Psoas muscle (tissue), 8 donors: ENCODE data around the gene RBSN. TPM values are rescaled to one million over a fixed set of nuclear protein-coding genes. Genes with fewer than 3 reads are reported as not detected.

ENCODE experiments used
- ATAC-seq, 4 donors: fragments of 200-7000 bp; cut with Tn5 transposase; one replicate each; pipeline ENCODE4 v1.9.1; 2020; ENCODE audit warnings: moderate library complexity in 3 of 4, mild to moderate bottlenecking in 2 of 4
- DNase-seq, 2 donors: peaks; one replicate each; pipeline ENCODE4 v3.0.0-alpha.2; 2020
- H3K27ac ChIP-seq: fragments of 200-600 bp; one replicate; pipeline ENCODE4 v1.8.0; 2022
- H3K27me3 ChIP-seq, 3 donors: fragments of 200-600 bp in 1 of 3; one replicate each; pipeline versions ENCODE4 v1.6.1 to v1.8.0; 2013 to 2022; ENCODE audit warnings: low read length in 2 of 3, mild to moderate bottlenecking in 2 of 3, moderate library complexity in 1 of 3; ENCODE audit not compliant: insufficient read depth in 3 of 3
- H3K36me3 ChIP-seq, 2 donors: fragments of 200-600 bp in 1 of 2; one replicate each; pipeline versions ENCODE4 v1.6.1 to v1.8.0; 2013 to 2022; ENCODE audit warnings: low read depth in 1 of 2, mild to moderate bottlenecking in 1 of 2, moderate library complexity in 1 of 2; ENCODE audit not compliant: insufficient read depth in 1 of 2
- H3K4me1 ChIP-seq: fragments of 200-600 bp; one replicate; pipeline ENCODE4 v1.8.0; 2022
- H3K4me3 ChIP-seq: fragments of 200-600 bp; one replicate; pipeline ENCODE4 v1.8.0; 2022; ENCODE audit warnings: mild to moderate bottlenecking
- H3K9me3 ChIP-seq: fragments of 200-600 bp; one replicate; pipeline ENCODE4 v1.8.0; 2022
- CTCF ChIP-seq: fragments of 200-600 bp; IDR thresholded peaks from one replicate; pipeline ENCODE4 v1.8.0; 2022; ENCODE audit warnings: antibody characterized with exemption
- WGBS, 3 donors: extraction: QIAGEN DNeasy Blood & Tissue Kit; methylation state at CpG; one replicate each; pipeline versions ENCODE4 v1.1.6 to v1.1.7; 2013; 5-methylcytosine and 5-hydroxymethylcytosine counted together
- intact Hi-C, 2 donors: fragments of 100-400 bp; cut with DNase I; formaldehyde crosslinking; loops; one replicate each; pipeline versions ENCODE4 v1.11.0 to v1.14.2; 2022
- polyA plus RNA-seq, 3 donors: library from polyadenylated mRNA; stranded (reverse); fragments of 200-250 nt; gene quantifications; one replicate each; pipeline ENCODE4 v1.2.3, GENCODE V29; 2013
- total RNA-seq, 4 donors: library from RNA; stranded (reverse); fragmentation: NEBNext Ultra II Directional in 2 of 4; extraction: Animal tissue kit (Norgen Biotek cat#: 25700) in 2 of 4; gene quantifications; one replicate each; pipeline versions ENCODE4 v1.2.1 to v1.2.4, GENCODE V29; 2021 to 2023
- donor health status: healthy with polysubstance abuse.
- donor health status: DM: no; HTN: no; CAD: no; lungs with moderate emphysema.
- donor health status: Bipolar disorder and iron deficiency.
- donor health status: healthy.
- donor health status: DM: yes; HTN: yes; CAD: no.
- donor health status: DM: no; HTN: no; CAD: no.
- donor health status: DM: no; HTN: no; CAD: no.
- donor health status: DM: yes; HTN: yes; CAD: no.

Gene RBSN
- total and polyA plus RNA-seq, 7 donors = 7.7 to 26.3 (median 21.3) TPM

GRCh38 chr3:15052335-15053242 is 46.4 kb downstream of the RBSN start:
- no peak overlapping the region for H3K27ac ChIP-seq
- DNase-seq (no peak), ATAC-seq (no peak)
- intact Hi-C loops = loop anchor here in 1 of 2 donors (5.0 to 10.0 kb wide), 3 partner anchors 105 to 398 kb away; partner anchors contain the start of genes CCDC174 and NR2C2
- H3K4me3 ChIP-seq = no peak overlapping the region
- no peaks in the 10 kb centered on the region for H3K9me3 ChIP-seq
- no peaks in the 10 kb centered on the region for H3K27me3 ChIP-seq
- peaks cover 20 to 80% of the 10 kb centered on the region in 2 donors for H3K36me3 ChIP-seq
- no peaks in the 10 kb centered on the region for H3K4me1 ChIP-seq
- WGBS, 3 donors = 85 to 89% (median 88%) methylated on average over 14 of the region's 14 CpGs
- TF ChIP-seq CTCF = no peak

- intact Hi-C loops = loop anchor here in 1 of 2 donors (5.0 to 10.0 kb wide), 3 partner anchors 104 to 397 kb away; partner anchors contain the start of genes CCDC174 and NR2C2
- Histone ChIP-seq H3K27ac (no peak overlapping the region), H3K4me3 (no peak overlapping the region), H3K9me3 (no peaks in the 10 kb centered on the region), H3K27me3 (no peaks in the 10 kb centered on the region), H3K36me3 (peaks cover 19 to 80% of the 10 kb centered on the region in 2 donors), H3K4me1 (no peaks in the 10 kb centered on the region)
- 55 to 92% (median 67%) methylated on average over 1 of the region's 1 CpG for WGBS, 3 donors
- DNase-seq (peak in 1 of 2 donors; percentile 63), ATAC-seq (peak; percentile 58 to 85 (median 80))
- TF ChIP-seq CTCF = peak; percentile 30
Measured at GRCh38 chr3:15051531-15051930, 47.4 kb downstream of the RBSN start.

GRCh38 chr3:15050405-15051092 is 48.4 kb downstream of the RBSN start:
- Histone ChIP-seq H3K9me3 (no peaks in the 10 kb centered on the region), H3K4me1 (no peaks in the 10 kb centered on the region), H3K36me3 (peaks cover 26 to 83% of the 10 kb centered on the region in 2 donors), H3K27me3 (no peaks in the 10 kb centered on the region), H3K27ac (no peak overlapping the region), H3K4me3 (no peak overlapping the region)
- intact Hi-C loops = loop anchor here in 1 of 2 donors (5.0 to 10.0 kb wide), 3 partner anchors 103 to 396 kb away; partner anchors contain the start of genes CCDC174 and NR2C2
- ATAC-seq (no peak), DNase-seq (no peak)
- no peak for TF ChIP-seq CTCF
- 73 to 84% (median 80%) methylated on average over 3 of the region's 3 CpGs for WGBS, 3 donors

- DNase-seq (no peak), ATAC-seq (no peak)
- no peak for TF ChIP-seq CTCF
- H3K36me3 ChIP-seq = peaks cover 30 to 88% of the 10 kb centered on the region in 2 donors
- H3K4me1 ChIP-seq = no peaks in the 10 kb centered on the region
- H3K27ac ChIP-seq = no peak overlapping the region
- H3K9me3 ChIP-seq = no peaks in the 10 kb centered on the region
- H3K4me3 ChIP-seq = no peak overlapping the region
- no peaks in the 10 kb centered on the region for H3K27me3 ChIP-seq
- intact Hi-C loops = no loop called here
- 69 to 93% (median 71%) methylated on average over 2 of the region's 2 CpGs for WGBS, 3 donors
Measured at GRCh38 chr3:15049584-15049983, 49.4 kb downstream of the RBSN start.
